HG03139 (cell line): ENCODE measurements around the gene QSOX2.
"Not testable (repeated sequence)": the region's sequence is repeated elsewhere in the genome, so short reads cannot be mapped to it uniquely, and the experiment has no call there.

Experiments used
- ATAC-seq: cut with Tn5 transposase; IDR thresholded peaks from one replicate; pipeline ENCODE4 v1.9.1; 2021; ENCODE audit not compliant: unreplicated experiment

The QSOX2 gene

DNA sequence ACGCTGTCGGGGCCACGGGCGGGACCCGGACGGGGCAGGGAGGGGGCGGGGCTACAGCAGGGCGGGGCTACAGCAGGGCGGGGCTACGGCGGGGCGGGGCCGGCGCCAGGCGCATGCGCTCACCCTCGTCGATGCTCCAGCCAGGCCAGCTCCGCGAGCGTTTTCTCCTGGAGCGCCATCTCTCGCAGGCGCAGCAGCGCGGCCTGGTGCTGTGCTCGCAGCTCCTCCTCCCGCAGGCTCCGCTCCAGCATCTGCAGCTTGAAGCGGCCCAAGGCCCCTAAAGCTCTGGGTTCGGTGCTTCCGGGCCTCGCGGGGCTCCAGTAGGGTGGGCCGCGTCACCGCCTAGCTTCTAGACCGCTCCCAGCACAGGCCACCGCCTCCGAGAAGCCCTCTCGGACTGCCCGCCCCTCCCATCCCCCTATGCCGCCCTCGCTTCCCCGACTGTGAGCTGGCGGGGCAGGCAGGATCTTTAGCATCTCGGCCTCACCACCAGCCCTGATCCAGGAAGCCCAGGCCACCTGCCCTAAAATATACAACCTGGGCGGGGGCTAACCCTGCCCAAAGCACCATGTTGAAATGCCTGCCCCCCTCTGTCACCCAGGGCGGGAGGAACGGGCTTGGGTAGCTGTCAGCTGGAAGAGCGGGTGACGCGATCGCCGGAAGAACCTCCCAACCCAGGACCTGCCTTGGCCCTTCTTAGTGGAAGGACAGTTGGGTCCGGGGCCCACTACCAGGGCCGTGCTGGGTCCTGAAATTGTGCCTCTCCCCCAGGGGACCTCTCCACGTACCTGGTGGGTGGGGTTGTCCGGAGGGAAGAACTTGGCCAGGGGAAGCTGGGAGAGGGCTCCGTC, 21.9 kb upstream of the QSOX2 start:
- ATAC-seq, result no peak

DNA sequence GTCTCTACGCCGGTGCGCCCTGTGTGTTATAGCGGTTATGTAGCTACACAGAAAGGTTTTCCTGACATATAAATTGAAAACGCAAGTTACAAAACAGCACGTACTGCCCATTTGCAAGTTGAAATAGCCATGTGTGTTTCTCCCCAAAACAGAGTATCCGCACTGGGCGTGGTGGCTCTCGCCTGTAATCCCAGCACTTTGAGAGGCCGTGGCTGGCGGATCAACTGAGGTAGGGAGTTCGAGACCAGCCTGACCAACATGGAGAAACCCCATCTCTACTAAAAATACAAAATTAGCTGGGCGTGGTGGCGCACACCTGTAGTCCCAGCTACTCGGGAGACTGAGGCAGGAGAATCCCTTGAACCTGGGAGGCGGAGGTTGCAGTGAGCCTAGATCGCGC, 21.0 kb upstream of the QSOX2 start:
- ATAC-seq, result not testable (repeated sequence)

DNA sequence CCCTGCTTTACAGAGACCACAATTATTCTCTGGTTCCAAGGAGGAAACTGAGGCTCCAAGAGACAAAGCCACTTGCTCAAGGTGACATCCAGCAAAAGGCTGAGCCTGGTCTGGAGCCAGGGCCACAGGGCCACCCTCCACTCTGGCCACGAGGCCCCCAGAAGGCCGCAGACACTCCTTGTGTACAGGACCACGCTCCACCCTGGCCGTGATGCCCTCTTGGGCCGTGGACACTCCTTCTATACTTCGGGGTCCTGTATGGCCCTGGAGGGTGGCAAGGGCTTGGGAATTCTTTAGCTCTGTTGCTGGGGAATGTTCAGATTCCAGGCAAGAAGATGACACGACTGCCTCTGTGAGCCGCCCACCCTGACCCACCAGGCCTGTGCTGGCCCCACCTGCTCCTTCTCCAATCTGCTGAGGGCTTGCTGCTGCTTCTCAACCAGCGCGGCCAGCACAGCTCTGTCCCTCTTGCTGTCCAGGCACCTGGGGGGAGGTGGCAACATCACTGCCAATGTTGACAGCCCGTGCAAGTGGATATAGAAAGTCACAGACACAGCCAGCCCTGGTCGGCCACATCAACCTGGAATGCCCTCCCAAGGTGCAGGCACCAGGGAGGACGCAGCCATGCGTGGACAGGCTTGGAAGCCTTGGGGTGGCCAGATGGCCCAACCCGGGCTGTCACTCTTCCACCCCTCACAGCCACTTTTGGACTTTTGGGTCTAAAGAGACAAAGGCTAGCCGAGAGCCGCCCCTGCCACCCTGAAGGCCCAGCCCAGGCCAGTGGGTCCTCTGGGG, 20.1 kb upstream of the QSOX2 start:
- ATAC-seq, result no peak

DNA sequence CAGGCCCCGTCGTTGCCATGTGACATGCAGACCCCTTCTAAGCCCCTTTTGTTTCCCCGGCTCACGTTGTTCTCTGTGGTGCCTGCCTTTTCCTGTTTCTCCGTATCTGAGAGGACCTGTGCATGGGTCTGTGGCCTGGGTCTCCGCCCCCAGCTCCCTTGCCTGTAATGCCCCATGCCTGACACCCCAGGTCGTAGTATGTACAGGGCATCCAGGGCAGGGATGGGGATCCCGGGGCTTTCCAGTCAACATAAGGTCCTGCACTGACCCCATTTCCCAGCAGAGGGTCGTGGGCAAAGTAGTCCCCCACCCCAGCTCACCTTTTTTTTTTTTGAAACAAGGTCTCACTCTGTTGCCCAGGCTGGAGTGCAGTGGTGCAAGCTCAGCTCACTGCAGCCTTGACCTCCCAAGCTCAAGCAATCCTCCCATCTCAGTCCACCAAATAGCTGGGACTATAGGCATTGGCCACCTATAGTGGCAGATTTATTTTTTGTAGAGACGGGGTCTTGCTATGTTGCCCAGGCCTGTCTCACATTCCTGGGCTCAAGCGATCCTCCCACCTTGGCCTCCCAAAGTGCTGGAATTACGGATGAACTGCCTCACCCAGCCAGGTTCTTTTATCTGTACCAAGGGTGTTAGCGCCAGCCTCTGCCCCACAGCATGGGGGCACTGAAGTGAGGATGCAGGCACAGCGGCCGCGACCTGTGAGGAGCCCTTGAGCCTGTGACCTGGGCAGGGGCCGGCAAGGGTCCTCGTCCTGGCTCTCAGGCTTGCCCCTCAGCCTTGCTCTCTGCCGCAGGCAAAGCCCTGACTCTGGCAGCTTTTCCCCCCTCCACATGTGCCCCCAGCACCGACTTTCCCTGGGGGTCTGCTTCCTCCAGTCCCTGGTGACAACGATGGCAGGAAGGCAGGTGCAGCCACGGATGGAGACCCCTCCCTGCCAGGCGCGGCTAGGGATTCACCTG, 19.1 kb upstream of the QSOX2 start:
- no peak for ATAC-seq

DNA sequence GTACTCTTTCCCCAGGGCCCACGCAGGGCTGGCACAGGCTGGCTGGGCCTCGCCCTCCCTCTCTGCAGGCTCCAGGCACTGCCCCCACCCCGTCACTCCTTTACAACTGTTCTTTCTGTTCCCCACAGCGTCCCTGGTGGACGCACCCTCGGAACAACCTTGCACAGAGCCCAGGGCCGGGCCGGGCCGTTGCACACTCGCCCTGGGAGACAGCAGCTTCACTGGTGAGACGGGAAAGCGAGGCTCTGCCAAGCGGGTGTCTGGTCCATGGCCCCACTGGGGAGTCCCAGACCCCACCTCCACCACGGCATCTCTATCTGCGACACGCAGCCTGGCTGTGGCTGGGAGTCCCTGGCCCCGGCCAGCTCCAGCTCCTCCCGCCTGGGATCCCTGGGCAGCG, 18.4 kb upstream of the QSOX2 start:
- no peak for ATAC-seq

DNA sequence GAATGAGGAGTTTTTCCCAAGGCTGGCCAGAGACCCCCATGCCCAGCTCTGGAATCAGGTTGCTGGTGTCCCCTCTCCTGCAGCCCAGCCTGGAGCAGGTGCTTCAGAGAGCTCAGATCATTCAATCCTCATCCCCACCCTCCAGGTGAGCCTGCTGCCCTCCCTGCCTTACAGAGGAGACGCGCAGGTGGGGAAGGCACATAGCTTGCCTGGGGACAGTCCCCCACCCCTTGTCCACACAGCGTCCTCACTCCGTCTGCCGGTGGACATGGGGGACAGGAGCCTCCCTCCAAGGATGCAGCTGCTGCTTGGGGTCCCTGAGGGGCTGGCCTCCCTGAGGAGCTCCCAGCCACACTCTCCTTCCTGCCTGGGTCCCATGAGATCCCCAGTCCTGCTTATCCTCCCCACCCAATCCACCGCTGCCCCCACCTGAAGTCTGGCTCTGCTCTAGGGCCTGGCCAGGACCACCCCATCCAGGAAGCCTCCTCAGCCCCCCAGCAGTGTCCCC, 17.1 kb upstream of the QSOX2 start:
- no peak for ATAC-seq

DNA sequence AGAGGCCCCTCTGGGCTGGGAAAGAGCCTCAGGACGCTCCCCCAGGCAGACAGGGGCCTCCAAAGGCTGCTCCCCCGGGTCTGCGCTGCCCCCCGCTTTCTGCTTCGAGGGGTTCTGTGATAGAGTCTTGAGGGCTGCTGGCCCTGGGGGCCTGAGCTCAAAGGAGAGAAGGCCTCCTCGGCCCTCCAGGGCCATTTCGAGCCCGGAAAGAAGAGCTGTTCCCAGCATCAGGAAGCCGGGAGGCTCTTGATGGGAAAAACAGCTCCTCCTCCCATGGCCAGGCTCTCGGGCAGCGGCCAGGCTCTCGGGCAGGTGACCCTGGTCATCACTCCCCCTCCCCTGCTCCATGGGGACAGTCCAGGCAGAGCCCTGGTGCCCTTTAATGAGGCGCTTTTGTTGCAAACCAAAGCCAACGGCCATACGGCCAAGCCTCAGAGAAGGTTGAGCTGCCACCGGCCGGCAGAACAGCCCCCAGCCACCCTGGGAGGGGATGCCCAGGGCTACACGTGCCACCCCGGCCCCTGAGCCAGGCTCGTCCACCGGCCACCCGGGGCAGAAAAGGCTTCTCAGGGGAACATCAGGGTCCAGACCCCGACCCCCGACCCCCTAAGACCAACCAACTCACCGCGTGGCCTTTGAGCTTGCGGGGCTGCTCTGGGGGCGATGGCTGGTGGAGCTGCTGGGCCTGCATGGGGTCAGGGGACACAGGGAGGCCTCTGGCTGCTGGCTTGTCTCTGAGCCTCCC, 16.2 kb upstream of the QSOX2 start:
- no peak for ATAC-seq

DNA sequence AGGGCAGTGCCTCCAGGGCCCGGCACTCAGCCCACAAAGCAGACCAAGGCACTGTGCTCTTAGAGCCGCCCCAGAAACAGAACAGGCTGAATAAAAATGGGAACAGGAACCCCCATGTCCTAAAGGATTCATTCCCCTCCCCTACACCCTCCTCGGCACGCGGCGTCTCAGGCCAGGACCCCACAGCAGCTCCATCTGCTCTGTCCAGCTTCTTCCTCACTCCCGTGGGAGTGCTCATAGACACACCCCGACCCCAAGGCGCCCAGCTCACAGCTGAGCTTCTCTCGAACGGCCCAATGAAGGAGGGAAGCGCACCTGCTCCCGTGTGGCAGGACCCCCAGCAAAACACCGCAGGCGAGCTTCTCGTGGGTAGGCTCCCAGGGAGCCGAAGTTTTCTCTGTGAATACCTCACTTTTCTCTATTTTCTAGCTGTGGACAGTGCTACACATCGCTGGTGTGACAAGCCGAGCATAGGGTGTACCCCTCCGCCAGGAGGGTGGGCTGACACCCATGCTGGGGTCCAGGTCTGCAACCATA, 15.4 kb upstream of the QSOX2 start:
- no peak for ATAC-seq

DNA sequence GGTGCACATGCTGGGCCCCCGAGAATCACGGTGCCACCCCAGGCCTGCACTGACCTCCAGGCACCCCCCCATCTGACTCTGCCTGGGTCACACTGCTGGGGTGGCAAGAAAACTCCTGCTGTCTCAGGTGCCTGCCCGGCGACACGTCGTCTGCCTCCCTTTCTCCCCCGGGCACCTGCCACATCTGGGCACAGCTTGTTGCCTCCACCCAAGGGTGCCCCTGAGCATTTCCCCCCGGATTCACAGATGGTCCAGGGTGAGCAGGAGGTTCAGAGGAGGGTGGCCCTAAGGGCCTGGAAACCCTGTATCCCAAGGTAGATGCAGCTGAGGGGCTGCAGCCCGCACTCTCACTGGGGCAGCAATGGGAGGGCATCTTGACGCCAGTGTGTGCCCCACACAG, 14.9 kb upstream of the QSOX2 start:
- ATAC-seq, result no peak

DNA sequence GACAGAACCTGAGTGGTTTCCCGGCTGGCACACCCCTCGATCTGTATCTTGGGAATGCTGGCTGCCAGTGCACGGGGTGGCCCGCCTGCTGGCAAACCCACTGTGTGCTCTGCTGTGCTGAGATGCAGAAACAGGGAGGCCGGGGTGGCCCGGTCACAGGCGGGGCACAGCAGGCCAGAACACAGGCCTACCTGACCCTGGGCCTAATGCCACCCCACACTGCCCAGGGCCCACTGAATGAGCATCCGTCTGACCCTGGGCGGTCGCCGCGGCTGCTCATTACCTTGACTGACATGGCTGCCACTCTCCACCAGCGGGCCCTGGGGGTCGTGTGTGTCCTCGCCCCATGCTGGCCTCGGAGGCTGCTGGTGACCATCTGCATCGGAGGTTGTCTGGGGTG, 14.2 kb upstream of the QSOX2 start:
- no peak for ATAC-seq

DNA sequence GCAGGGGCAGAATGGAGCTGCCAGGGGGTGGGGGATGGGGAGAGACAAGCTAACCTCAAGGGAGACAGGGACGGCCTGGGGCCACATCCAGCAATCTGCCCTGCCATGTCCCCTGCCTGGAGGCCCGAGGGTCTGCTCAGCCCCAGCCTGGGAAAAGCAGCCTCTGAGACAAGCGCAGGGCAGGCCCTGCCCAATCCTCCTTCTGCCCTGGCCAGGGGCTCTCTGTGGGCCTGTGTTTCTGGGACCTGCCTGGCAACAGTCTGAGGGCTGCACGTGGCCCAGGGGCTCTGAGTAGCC, 13.9 kb upstream of the QSOX2 start:
- ATAC-seq, result no peak

DNA sequence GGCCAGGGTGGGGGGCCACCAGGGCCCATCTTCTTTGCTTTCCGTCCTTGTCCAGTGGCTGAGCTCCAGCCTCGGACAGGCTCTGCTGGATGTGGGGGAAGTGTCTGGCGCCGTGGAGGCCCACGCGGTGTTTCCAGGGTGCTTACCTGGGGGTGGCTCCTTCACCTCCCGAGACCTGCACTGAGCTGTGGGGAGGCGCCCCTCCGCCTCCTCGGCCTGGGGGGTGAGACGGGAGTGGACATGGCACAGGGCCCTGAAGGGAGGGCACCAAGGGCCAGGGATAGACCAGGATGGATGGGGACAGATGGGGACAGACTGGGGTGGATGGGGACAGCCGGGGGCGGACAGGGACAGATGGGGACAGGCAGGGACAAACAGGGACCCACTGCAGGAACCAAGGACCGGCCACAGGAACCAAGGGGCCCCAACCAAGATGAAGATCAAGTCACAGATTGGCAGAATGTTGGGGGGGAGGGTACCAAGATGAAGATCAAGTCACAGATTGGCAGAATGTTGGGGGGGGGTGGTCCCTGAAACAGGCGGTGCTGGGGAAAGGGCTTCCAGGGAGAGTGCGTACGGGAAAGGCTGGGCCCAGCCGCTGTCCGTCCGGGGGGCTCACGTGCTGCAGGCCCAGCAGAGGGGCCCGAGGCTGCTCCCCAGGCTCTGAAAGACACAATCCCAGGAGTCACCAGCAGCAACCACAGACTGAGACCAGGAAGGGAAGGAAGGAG, 13.3 kb upstream of the QSOX2 start:
- no peak for ATAC-seq

DNA sequence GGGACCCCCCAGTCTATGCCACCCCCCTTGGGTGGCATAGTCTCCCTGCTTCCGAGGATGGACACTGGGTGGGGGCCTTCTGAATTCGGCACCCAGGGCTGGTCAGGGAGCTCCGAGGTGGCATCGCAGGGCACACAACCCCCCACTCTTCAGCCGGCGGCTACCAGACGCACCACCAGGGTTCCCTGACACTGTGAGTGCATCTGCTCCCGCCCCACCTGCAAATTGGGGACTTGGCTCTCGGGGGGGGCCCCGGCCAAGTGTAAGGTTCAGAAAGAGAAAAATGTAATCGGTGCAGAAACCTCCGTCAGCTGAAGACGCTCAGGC, 12.7 kb upstream of the QSOX2 start:
- ATAC-seq, result no peak

DNA sequence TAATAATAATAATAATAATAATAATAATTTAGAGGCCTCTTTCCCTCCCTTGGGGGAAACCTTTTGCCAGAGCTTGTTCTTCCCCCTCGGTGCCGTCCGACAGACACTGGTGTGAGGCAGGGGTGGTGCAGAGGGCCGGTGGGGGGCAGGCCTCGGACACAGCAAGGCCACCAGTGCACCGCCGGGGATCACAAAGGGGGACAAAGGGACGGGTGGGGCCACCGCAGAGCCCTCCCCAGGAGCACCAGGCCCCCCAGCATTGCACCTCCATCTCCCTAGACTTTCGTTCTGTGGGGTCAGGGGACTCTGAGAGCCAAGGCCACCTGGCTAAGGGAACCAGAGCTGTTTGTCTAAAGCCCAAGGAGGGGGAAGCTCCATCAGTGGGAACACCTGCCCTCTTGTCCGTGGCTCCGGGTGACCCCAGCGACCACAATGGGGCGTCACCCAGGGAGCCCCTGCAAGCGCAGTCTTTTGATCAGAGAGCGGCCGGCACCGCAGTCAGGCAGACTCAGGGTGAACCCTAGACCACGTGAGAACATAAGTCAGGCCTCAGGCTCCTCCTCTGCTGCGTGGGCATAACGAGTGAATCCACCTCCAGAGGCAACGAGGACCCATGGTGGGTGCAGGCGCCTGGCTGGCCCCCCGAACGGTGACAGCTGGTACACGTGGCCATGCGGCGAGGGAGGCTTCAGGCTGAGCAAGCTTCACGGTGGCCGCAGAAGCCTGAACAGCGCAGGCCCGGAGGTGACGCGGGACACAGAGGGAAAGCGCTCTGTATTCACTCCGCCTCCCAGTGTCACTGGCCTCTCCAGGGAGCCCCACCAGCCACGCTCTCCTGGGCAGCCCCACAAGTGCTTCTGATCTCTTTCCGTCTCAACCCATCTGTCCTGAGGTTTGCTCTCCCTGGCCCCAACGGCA, 12.0 kb upstream of the QSOX2 start:
- ATAC-seq, result no peak

DNA sequence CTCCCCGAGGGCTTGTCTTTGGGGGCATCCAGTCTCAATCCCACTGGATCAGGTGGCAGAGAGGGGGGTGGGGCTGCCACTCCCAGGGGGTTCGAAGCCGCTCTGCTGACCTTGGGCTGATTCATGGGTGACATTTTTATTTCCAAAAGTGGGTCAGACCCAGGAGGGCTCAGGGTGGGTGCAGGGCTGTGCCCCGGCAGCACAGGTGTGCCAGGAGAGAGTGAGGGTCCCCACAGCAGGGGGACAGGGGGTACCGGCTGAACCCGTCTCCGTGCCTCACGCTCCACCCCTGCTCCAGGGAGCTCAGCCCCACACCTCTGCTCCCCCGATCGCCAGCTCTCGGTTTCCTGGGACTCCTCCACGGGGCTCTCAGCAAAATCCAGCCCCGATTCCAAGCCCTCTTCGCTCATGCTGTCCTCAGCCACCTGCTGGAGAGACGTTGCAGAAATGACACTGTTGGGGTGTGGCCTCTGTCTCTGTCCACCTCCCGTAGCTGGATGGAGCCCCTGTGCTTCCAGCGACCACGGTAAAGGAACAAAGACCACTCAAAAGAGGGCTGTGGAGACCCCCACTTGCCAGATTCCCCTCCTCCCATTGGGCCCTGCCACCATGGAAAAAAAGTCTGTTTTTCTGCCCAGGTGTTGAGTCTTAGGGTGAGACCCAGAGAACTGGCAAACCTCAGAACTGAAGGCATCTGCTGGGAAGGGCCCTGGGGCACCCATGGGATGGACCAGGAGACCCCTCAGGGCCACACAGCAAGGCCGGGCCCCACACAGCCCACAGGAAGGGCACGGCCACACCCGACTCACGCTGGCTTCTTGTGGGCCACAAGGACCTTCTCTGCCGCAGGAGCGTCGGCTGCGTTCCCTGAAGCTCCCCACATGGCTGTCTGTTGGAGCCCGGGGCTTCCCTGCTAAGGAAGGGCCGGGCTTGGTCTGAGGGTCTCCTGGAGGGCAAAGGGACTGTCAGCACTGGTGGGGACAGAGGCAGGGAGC, 10.6 kb upstream of the QSOX2 start:
- ATAC-seq, result no peak

DNA sequence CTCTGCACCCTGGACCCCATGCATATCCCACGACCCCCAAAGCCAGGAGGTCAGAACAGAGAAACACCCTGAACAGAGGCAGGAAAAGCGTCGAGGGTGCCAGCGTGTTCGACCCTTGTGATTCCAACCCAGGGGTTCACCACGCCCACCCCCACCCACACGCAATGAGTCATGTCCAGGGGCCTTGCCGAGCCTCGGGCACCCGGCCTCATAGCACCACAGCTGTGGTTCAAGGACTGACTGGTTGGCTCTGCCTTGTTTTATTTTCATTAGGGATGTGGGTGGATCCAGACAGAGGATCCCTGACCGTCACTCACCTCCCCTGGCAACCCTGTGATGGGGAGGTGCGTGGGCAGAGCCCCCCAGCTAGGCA, 9.5 kb upstream of the QSOX2 start:
- no peak for ATAC-seq

DNA sequence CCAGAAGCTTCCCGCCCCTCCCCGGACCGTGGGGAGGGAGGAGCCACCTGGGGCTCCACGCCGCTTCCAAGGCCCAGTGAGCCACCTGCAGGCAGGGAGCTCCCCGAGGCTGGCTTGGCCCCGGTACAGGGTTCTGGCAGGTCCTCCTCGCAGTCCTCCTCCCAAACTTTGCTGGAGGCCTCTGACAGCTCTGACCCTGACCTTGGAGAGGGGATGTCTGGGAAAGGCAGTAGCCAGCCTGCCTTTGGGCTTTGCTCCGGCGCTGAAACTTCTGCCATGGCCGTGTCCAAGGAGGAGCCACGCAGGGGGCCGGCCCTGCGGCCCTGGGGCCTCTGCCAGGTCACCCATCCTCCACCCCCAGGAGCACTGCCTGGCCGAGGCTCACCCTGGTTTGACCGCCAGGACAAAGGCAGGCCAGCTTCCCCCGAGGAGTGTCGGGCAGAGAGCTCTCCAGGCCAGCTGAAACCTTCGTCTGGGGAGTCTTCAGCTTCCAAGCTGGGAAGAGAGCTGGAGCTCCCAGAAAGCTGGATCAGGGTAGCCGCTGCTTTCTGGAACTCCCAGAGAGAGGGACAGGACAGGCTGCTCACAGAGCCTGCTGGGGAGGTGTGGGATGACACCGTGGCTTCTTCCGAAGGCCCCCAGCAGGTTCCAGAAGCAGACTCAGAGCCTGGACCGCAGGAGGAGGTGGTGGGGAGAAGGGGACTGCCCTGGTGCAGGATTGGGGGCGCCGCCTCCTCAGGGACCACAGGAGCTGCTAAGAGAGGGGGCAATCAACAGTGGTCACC, 9.0 kb upstream of the QSOX2 start:
- ATAC-seq, result no peak
